NOMO-1 treated with DMSO at 0.1 percent for 48 hours (cell line): Measurements from ENCODE around the gene AP1AR.
A peak's percentile ranks its signal among the peaks of the same experiment; 100 is the strongest.
"Not testable (repeated sequence)": the region's sequence is repeated elsewhere in the genome, so short reads cannot be mapped to it uniquely, and the experiment has no call there.

Source experiments
- DNase-seq: peaks from one replicate; lab custom pipeline; 2025; ENCODE audit not compliant: unreplicated experiment; lab: John Stamatoyannopoulos, UW

AP1AR gene

DNA sequence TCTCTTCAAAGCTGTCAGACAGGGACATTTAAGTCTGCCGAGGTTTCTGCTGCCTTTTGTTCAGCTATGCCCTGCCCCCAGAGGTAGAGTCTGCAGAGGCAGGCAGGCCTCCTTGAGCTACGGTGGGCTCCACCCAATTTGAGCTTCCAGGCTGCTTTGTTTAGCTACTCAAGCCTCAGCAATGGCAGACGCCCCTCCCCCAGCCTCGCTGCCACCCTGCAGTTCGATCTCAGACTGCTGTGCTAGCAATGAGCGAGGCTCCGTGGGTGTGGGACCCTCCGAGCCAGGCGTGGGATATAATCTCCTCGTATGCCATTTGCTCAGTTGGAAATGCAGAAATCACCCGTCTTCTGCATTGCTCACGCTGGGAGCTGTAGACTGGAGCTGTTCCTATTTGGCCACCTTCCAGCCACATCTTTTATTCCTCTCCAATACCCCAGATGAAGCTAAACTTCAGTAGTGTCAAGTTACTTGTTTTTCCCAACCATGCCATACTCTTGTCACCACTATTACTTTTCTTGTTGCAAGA, 77.7 kb downstream of the AP1AR start:
- not testable (repeated sequence) for DNase-seq

GRCh38 chr4:112311516-112311915, 79.9 kb downstream of the AP1AR start:
- no peak for DNase-seq

DNA sequence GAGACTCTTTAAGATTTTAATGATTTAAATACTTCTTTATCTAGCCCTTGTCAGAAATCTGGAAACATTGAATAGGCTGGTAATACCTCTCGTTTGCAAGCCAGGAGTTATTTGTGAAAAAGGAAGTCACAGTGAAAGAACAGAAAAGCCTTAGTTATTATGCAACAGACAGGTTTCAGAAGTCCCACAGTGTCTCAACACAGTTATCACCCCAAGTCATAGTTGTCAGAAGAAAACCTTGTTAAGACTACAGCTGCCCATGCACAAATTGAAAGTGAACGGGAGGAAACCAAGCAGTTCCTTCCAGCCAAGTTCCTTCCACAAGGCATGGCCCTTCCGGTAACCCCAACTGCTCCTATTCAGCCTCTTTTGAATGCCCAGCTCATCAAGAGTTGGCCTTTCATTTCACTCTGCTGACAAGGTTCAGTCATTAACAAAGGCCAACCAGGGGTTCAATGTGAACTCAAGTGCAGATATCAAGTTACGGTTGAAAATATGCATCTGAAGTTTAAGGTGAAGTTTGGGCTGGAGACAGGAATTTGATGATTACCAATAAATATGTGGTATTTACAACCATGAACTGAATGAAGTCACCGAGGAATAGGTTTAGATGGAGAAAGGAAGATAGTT, 81.1 kb downstream of the AP1AR start:
- peak; percentile 91 for DNase-seq

DNA sequence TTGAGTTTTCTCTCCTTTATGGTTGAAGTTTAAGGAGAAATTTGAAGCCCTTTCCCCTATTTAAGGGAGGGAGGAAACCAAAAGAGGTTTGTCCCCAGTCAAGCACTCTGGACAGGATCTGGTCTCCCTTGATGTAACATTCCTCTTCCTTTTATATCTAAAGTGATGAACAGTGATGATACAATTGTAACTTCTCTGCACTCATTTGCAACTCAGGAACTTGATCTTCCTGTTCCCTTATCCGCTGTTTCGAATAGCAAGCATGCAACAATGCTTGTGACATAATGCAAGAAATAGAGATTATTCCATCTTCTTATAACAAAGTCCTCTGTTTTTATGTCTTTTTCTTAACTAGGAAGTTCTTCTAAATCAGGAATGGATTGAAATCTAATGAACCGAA, 83.9 kb downstream of the AP1AR start:
- peak; percentile 42 for DNase-seq

DNA sequence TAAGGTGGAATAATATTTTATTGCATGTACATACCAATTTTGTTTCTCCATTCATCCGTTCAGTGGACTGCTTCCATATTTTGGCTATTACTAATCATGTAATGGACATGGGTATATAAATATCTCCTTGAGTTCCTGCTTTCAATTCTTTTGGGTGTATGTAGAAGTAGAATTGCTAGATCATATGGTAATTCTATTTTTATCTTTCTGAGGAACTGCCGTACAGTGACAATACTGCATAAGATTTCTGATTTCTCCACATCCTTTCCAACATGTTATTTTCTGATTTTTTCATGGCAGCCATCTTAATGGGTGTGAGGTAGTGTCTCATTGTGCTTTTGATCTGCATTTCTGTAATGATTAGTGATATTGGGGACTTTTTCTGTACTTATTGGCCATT, 84.8 kb downstream of the AP1AR start:
- DNase-seq = peak; percentile 75

- no peak for DNase-seq
These were observed 86.9 kb downstream of the AP1AR start for GRCh38 chr4:112318239-112319142.
